ENCODE results near the gene CD44. TPM values are rescaled to one million over a fixed set of nuclear protein-coding genes. Genes with fewer than 3 reads are reported as not detected.
A peak's percentile ranks its signal among the peaks of the same experiment; 100 is the strongest.

Gene CD44
- total RNA-seq, 1 donor from 2014 or later, result 548 TPM

DNA sequence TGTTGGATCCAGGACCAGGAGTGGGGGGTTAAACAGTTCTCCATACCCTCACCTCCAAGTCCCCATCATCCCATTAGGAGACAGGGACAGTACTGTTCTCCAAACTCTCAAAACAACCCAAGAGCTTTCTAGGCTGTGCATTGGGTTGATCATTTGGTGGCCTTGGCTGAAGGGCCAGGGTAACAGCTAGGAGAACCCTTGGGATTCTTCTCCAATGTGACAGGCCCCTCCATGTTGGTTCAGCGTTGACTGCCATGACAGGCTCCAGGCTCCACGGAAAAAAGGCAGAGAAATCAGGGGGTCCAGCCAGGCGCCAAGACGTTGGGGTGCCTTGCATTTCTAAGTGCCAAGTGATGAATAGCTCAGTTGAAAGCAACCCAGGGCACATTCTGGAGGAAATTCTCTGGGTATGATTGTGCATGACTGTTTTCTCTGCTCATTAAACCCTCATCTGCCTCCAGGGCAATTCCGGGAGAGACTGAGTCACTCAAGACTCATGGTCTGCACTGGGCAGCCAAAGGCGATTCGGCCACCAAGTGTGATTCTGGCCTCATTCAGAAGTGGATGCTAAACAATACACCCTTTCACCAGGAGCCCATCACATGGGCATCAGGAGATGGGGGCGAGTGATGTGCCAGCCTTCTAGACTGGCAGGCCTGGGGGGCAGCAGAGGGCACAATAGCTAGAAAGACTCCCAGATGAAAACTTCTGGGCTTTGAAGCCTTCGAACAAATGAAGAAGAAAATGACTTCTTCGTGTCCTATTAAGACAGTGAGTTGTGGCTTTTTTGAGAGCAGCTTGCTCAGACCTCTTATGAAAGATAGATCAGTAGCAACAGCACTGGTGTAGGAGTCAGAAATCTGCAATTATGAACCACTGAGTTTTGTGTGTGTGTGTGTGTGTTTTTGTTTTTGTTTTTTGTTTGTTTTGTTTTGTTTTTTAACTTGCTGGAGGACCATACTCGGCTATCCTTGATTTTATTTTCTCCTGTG is 27.7 kb downstream of the CD44 start:
- TF ChIP-seq, protein P1, sequence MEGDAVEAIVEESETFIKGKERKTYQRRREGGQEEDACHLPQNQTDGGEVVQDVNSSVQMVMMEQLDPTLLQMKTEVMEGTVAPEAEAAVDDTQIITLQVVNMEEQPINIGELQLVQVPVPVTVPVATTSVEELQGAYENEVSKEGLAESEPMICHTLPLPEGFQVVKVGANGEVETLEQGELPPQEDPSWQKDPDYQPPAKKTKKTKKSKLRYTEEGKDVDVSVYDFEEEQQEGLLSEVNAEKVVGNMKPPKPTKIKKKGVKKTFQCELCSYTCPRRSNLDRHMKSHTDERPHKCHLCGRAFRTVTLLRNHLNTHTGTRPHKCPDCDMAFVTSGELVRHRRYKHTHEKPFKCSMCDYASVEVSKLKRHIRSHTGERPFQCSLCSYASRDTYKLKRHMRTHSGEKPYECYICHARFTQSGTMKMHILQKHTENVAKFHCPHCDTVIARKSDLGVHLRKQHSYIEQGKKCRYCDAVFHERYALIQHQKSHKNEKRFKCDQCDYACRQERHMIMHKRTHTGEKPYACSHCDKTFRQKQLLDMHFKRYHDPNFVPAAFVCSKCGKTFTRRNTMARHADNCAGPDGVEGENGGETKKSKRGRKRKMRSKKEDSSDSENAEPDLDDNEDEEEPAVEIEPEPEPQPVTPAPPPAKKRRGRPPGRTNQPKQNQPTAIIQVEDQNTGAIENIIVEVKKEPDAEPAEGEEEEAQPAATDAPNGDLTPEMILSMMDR (IDR thresholded peaks at IDR 0.05), result no peak
- Histone ChIP-seq H3K9me3 (no peaks in the 10 kb centered on the region), H3K36me3 (no peaks in the 10 kb centered on the region), H3K27me3 (no peaks in the 10 kb centered on the region), H3K4me1 (peaks cover 92% of the 10 kb centered on the region), H3K27ac (peak overlapping the region; percentile 81), H3K4me3 (no peak overlapping the region)
- no peak for ATAC-seq
- intact Hi-C loops (cut with DNase I), result no loop called here
- no peak for DNase-seq

DNA sequence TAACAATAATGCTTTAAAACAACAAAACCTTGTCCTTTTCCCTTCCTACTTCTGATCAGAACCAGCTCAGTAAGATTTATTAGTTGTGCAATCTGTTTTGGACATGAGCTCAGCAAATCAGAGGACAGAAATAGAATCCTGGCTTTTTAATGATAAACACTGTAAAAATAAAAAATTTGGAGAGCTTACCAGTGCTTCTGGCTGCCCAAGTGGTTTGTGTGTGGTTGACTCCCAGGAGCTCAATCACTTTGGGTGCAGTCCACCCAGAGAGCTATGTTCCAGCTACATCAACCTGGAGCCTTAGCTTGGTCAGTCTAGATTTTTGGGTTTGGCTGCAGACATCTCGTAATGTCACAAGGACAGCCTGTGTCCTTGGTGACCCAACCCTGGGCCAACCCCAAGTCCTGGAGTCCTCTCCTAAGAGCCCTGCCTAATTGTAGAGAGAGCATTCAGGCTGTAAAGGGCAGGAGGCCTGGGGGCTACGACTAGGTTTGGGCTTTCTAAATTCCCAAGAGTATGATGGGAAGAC is 28.5 kb downstream of the CD44 start:
- peak; percentile 26 for ATAC-seq
- Histone ChIP-seq H3K4me3 (no peak overlapping the region), H3K27ac (peak overlapping the region; percentile 81), H3K4me1 (peaks cover 84% of the 10 kb centered on the region), H3K27me3 (no peaks in the 10 kb centered on the region), H3K36me3 (no peaks in the 10 kb centered on the region), H3K9me3 (no peaks in the 10 kb centered on the region)
- intact Hi-C loops (cut with DNase I), result no loop called here
- TF ChIP-seq, protein P1 (IDR thresholded peaks at IDR 0.05), result no peak
- no peak for DNase-seq

DNA sequence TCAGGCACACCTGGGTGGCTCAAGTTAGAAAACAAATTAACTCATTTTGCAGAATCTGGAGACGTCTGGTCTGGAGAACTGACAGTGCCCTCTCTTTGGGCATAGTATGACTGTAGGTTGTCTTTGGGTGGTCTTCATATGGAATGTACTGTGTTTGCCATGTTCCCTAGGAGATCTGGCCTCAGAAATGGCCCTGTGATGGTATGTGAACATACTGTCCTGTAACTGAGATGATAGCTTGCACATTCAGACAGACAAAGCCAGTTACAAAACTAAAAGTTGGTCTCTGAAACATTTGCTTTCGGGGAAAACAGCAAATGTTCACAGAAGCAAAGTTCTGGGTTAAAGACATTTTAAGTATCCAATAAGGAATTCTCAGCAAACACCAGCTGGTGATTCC is 29.7 kb downstream of the CD44 start:
- H3K9me3 ChIP-seq, result no peaks in the 10 kb centered on the region
- DNase-seq (no peak), ATAC-seq (no peak)
- no peaks in the 10 kb centered on the region for H3K36me3 ChIP-seq
- intact Hi-C loops (cut with DNase I), result no loop called here
- H3K27ac ChIP-seq, result peak overlapping the region; percentile 81
- TF ChIP-seq, protein P1 (IDR thresholded peaks at IDR 0.05), result no peak
- peaks cover 84% of the 10 kb centered on the region for H3K4me1 ChIP-seq
- H3K27me3 ChIP-seq, result no peaks in the 10 kb centered on the region
- no peak overlapping the region for H3K4me3 ChIP-seq

DNA sequence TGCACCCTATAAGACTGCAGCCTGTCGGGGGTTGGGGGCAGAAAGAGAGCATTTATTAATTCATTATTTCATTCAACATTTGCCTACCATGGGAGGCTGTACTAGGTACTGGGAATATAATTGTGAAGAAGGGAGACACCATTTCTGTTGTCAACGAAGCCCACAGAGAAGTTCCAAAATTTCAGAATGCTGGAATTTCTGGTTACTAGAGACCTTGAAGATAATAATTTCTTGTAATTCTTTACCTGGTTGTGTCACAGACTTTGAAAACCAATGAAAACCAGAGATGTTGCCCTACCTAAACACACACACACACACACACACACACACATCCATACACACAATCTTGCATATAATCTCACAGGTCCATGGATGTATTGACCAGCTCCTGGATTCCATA is 30.1 kb downstream of the CD44 start:
- Histone ChIP-seq H3K27me3 (no peaks in the 10 kb centered on the region), H3K27ac (peak overlapping the region; percentile 34)
- intact Hi-C loops (cut with DNase I), result no loop called here

DNA sequence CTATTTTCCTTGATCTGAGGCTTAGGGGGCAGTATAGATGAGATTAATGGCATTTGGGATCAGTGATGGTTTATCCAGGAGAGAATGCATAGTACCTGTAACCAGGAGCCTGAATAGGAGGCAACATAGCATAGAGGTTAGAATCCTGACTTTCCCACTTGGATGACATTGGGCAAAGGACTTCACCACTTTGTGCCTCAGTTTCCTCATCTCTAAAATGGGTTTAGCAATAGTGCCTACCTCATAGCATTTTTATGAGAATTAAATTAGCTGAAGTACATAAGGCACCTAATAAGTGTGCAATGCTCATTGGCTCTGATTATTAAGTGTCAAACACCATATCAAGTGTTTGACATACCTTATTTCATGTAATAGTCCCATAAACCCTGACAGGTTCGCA is 30.8 kb downstream of the CD44 start:
- TF ChIP-seq, protein P1 (IDR thresholded peaks at IDR 0.05), result no peak
- Histone ChIP-seq H3K27me3 (no peaks in the 10 kb centered on the region), H3K4me1 (peaks cover 82% of the 10 kb centered on the region), H3K4me3 (no peak overlapping the region), H3K36me3 (no peaks in the 10 kb centered on the region), H3K27ac (no peak overlapping the region), H3K9me3 (no peaks in the 10 kb centered on the region)
- DNase-seq (no peak), ATAC-seq (no peak)
- intact Hi-C loops (cut with DNase I), result no loop called here

More for the DNA sequence above, 30.1 kb downstream of the CD44 start:
- TF ChIP-seq, protein P1 (IDR thresholded peaks at IDR 0.05), result no peak
- no peak for ATAC-seq
- DNase-seq, result no peak
- Histone ChIP-seq H3K4me1 (peaks cover 82% of the 10 kb centered on the region), H3K36me3 (no peaks in the 10 kb centered on the region), H3K9me3 (no peaks in the 10 kb centered on the region), H3K4me3 (no peak overlapping the region)

Data from upper lobe of right lung (tissue), 1 donor.